ENCODE results near the gene SPATA2.
A peak's percentile ranks its signal among the peaks of the same experiment; 100 is the strongest.
"Not testable (repeated sequence)": the region's sequence is repeated elsewhere in the genome, so short reads cannot be mapped to it uniquely, and the experiment has no call there.

Gene SPATA2, protein sequence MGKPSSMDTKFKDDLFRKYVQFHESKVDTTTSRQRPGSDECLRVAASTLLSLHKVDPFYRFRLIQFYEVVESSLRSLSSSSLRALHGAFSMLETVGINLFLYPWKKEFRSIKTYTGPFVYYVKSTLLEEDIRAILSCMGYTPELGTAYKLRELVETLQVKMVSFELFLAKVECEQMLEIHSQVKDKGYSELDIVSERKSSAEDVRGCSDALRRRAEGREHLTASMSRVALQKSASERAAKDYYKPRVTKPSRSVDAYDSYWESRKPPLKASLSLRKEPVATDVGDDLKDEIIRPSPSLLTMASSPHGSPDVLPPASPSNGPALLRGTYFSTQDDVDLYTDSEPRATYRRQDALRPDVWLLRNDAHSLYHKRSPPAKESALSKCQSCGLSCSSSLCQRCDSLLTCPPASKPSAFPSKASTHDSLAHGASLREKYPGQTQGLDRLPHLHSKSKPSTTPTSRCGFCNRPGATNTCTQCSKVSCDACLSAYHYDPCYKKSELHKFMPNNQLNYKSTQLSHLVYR

DNA sequence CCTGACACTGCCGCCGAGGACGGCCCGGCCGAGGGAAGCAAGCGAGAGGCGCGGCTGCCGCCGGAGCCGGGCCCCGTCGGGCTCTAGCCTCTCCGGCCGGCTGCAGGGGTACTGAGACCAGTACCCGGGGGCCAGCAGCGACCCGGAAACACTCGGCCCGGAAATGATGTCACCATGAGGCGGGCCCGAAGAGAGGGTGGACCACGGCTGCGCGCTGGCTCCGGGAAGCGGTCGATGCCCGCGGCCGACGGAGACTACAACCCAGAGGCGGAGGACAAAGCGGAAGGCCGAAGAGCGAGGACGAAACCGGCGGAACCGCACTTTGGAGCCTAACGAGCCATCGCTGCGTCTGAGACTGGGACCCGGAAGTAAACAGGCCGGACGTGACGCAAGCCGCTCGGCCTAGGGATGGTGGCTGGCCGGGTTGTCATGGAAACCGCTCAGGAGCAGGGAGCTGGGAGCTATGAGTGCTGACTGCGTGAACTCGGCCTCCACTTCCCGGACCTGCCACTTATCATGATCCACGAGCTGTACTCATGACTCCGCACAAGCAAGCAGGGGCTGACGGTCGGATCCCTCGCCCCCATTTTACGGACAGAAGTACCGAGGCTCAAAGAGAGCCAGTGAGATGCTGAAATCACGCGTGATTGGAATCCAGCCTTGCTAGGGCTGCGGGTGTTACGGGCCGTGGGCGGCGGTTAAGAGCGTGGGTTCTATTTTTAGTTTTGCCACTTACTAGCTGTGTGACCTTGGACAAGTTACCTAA lies at the start of gene SPATA2:
TSS of gene SPATA2 (minus strand) at position 150 of the 766 bp plus-strand sequence. CDS start 7,039 bp downstream, outside the sequence.
- peak; percentile 97 for DNase-seq (ENCODE audit: low spot score)

DNA sequence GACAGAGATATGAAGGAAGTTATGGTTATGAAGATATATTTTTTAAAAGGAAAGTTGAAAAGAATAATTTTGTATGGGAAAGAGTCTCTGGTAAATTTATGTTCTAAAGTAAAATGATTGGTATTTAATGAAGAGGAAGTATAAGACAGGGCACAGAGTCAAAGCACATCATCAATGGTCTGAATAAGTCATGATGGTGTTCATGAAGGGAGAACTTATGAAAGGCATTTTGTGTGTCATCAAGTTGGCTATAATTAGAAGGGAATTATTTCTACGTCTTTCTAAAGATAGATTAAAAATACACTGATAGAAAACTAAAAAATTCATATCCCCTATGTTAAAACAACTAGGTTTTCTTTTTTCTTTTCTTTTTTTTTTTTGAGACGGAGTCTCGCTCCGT lies 46.1 kb upstream of the SPATA2 start:
- DNase-seq (ENCODE audit: low spot score) = no peak

DNA sequence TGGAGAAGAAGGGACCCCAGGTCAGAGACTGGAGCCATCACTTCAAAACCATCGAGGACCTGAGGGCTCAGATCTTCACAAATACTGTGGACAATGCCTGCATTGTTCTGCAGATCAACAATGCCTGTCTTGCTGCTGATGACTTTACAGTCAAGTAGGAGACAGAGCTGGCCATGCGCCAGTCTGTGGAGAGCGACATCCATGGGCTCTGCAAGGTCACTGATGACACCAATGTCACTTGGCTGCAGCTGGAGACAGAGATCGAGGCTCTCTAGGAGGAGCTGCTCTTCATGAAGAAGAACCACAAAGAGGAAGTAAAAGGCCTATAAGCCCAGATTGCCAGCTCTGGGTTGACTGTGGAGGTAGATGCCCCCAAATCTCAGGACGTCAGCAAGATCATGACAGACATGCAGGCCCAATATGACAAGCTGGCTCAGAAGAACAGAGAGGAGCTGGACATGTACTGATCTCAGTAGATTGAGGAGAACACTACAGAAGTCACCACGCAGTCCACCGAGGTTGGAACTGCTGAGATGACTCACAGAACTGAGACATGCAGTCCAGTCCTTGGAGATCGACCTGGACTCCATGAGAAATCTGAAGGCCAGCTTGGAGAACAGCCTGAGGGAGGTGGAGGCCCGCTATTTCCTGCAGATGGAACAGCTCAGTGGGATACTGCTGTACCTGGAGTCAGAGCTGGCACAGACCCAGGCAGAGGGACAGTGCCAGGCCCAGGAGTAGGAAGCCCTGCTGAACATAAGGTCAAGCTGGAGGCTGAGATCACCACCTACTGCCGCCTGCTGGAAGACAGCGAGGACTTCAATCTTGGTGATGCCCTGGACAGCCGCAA lies 42.0 kb upstream of the SPATA2 start:
- not testable (repeated sequence) for DNase-seq (ENCODE audit: low spot score)

DNA sequence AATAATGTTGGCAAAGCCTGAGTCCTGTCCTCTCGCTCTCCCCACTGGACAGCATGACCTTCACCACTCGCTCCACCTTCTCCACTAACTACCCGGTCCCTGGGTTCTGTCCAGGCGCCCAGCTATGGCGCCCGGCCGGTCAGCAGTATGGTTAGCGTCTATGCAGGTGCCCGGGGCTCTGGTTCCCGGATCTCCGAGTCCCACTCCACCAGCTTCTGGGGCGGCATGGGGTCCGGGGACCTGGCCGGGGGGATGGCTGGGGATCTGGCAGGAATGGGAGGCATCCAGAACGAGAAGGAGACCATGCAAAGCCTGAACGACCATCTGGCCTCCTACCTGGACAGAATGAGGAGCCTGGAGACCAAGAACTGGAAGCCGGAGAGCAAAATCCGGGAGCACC lies 41.4 kb upstream of the SPATA2 start:
- DNase-seq (ENCODE audit: low spot score) = no peak

DNA sequence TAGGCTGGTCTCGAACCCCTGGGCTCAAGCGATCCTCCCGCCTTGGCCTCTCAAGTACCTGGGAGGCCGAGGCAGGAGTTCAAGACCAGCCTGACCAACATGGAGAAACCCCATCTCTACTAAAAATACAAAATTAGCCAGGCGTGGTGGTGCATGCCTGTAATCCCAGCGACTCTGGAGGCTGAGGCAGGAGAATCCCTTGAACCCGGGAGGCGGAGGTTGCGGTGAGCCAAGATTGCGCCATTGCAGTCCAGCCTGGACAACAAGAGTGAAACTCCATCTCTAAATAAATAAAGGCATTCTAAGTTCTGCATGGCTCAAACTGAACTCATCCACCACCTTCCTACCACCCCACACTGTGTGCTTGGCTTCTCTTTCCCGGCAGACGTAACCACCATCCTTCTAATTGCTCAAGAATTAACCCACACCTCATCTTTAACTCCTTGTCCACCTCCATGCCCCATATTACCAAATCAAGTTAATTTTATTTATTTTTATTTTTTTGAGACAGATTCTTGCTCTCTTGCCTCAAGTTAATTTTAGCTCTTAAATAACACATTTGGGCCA lies 40.6 kb upstream of the SPATA2 start:
- DNase-seq (ENCODE audit: low spot score) = not testable (repeated sequence)

DNA sequence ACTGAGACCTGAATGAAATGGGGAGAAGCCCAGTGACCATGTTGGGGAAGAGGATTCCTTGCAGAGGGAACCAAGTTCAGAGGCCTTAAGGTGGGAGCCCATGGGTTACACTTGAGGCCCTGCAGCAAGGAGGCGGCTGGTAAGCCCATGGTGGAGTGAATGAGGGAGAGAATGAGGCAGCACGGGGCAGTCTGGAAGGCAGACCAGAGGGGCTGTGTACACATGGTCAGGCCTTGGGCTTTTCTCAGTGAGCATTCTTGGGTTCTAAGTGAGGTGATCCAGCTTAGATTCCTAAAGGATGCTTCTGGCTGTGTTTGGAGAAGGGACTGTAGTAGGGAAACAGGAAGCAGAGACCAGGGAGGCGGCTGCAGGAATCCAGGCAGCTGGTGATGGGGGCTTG lies 39.8 kb upstream of the SPATA2 start:
- DNase-seq (ENCODE audit: low spot score) = no peak

DNA sequence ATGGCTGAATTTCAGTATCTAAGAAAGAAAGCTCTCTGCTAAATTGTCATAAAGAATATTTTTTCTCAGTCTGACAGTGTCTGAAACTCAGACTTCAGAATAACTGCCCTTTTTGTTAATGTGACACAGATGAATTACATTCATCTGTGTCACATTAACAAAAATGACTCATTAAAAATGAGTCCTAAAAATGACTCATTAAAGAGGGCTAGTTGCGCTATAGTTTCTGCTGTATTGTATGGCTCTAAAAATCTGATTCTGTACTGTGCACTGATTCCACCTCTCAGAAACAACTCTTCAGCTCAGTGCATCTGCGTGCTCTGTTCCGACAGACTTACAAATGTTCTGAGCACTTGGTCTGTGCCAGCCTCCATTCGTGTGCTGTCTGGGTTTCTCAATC lies 35.8 kb upstream of the SPATA2 start:
- peak; percentile 56 for DNase-seq (ENCODE audit: low spot score)

DNA sequence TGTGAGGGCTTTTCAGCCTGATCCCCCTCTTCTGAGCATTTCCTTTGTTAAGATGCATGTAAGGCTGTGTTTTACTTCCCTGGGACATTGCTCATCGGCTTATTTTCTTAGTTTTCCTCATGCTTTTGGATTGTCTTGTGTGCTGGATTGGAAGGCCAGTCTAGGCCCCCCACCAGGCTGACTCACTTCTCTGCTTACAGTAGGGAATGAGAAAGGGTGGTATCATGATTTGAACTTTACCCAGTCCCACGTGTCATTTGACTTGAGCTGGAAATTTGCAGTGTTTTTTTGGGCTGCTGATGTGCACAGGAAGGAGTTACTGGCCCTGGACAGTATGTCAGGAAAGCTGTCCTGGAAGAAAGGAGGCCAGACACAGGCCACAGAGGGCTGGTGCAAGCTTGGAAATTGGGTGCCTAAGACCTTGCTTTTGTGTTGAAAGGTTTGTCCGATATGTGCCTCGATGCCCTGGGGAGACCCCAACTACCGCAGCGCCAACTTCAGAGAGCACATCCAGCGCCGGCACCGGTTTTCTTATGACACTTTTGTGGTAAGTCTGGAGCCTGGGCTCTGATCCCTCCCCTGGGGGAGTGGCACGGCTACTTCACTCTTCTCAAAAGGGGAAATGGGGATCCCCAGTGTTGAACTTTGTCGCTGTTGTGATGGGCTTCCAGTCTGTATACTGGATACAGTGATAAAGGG lies 33.6 kb upstream of the SPATA2 start:
- peak; percentile 93 for DNase-seq (ENCODE audit: low spot score)

DNA sequence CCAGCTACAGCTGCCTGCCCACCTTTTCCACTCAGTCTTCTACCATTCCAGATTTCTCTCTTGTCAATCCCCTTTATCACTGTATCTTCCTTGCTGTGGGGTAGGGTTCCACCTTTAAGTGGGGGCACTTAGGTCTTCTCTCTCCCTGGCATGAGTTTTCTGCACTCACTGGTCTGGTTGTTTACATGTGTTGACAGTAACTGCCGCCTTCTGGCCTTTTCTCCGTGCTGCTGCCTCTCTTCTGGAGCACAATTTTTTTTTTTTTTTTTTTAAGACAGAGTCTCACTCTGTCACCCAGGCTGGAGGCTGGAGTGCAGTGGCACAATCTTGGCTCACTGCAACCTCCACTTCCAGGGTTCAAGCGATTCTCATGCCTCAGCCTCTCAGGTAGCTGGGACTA lies 32.8 kb upstream of the SPATA2 start:
- no peak for DNase-seq (ENCODE audit: low spot score)

DNA sequence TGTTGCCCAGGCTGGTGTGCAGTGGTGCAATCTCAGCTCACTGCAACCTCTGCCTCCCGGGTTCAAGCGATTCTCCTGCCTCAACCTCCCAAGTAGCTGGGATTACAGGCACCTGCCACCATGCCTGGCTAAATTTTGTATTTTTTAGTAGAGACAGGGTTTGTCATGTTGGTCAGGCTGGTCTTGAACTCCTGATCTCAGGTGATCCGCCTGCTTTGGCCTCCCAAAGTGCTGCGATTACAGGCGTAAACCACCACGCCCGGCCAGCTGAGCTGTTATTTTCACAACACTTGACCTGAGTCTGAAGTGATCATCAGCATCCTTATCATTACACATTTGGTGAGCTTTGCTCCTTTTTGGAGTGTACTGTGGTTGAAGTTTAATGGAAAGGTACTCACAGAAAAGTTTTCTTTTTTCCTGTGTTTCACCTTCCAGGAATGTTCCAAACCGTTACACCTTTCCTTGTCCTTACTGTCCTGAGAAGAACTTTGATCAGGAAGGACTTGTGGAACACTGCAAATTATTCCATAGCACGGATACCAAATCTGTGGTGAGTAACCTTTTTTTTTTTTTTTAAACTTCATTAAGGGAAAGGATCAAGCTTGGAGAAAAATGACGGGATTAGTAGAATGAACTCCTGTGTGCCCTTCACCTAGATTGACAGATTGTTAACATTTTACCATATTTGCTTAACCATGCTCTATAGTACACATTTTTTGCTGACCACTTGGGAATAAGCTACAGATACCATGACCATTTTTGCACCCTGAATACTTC lies 30.6 kb upstream of the SPATA2 start:
- no peak for DNase-seq (ENCODE audit: low spot score)

DNA sequence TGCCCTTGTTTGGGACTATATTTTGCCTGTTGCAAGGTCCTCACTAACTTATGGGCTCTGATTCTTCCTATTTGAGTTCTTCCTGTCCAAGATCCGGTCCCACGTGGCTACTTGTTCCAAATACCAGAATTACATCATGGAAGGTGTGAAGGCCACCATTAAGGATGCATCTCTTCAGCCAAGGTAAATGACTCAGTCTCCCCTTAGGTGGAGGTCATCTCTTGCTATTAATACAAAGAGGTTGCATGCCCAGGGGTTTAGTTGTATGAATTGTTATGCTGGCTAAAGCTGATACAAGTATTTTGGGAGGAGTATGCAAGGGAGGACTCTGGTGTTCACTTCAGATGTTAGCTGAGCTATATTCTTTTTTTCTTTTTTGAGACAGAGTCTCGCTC lies 30.0 kb upstream of the SPATA2 start:
- no peak for DNase-seq (ENCODE audit: low spot score)

DNA sequence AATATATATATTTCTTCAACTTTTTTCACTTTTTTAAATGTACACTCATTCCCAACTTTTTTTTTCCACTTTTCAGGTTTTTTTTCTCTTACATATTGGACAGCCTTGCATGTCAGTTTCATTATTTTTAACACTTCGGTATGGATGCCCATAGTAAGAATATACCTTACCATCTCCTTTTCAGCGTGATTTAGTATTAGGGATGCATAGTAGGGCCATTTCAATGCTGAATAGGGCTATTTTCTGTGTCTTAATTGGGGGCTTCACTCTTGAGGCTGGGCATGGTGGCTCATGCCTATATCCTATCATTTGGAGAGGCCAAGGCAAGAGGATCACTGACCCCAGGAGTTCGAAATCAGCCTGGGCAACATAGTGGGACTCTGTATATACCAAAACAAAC lies 27.6 kb upstream of the SPATA2 start:
- DNase-seq (ENCODE audit: low spot score) = no peak

DNA sequence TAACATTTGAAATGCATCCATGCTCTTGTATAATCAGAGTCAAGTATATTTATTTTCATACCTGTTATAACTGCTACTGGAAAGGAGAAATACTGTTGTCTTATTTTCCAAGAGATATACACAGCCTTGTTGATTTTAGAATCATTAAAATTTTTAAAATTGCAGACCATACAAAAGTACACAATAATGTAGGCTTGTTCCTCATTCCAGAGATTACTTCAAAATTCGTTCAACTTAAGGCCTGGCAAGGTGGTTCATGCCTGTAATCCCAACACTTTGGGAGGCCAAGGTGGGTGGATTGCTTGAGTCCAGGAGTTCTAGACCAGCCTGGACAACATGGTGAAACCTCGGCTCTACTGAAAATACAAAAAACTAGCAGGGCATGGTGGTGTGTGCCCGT lies 27.0 kb upstream of the SPATA2 start:
- DNase-seq (ENCODE audit: low spot score) = no peak

DNA sequence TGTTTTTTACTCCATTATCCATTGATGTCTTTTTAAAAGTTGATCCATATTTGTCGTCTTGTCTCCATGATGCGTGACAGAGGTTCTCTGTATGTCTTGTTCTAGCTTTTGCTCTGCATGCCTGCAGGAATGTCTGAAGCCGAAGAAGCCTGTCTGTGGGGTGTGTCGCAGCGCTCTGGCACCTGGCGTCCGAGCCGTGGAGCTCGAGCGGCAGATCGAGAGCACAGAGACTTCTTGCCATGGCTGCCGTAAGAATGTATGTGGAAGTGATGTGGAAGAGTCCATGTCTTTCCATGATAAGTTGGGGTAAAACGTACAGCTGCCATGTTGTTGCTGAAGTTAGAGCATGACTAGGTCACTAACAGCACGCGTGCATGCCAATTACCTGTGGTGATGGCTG lies 26.1 kb upstream of the SPATA2 start:
- DNase-seq (ENCODE audit: low spot score) = no peak

DNA sequence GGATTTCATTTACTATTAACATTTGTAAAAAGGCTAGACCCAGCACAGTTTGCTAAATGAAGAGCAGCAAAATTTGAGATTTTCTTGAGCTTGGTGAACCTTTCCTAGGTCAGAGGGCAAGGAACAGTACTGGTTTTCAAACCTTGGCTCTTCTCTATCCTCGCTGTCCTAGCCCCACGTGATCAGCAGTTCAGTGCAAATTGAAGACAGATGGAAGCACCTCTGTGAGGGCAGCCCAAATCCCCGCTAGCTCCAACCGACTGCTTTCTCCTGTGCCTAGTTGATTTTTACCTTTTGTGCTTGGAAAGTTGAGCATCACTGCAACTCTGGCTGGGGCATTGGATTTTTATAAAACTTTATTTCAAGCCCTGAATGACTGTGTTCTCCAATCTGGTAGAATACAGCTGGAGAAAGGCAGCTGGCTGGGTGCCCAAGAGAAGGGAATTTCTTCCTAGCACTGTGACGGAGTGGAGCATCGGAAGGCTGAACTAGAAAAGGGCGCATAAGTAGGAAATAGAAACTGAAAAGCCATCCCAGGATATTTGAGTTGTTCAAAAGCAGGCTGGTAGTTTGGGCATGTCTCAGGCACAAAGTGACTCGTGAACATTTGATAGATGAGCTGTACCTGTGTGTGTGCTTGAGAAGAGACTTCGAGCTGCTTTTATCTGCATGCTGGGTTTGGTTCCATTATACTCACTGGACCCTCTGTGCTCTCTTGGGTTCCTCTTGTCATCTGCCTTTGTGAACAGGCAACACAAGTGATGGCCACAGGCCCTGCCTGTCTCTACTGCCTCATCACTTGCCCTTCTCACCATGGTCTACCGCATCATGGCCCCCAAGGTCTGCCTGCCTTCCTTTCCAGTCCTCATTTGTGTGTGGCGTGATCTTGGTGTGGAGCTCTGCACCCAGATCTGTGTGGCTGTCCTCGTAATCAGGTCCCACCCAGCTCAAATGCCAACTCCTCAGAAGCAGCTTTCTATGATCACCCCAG lies 23.1 kb upstream of the SPATA2 start:
- peak; percentile 33 for DNase-seq (ENCODE audit: low spot score)

DNA sequence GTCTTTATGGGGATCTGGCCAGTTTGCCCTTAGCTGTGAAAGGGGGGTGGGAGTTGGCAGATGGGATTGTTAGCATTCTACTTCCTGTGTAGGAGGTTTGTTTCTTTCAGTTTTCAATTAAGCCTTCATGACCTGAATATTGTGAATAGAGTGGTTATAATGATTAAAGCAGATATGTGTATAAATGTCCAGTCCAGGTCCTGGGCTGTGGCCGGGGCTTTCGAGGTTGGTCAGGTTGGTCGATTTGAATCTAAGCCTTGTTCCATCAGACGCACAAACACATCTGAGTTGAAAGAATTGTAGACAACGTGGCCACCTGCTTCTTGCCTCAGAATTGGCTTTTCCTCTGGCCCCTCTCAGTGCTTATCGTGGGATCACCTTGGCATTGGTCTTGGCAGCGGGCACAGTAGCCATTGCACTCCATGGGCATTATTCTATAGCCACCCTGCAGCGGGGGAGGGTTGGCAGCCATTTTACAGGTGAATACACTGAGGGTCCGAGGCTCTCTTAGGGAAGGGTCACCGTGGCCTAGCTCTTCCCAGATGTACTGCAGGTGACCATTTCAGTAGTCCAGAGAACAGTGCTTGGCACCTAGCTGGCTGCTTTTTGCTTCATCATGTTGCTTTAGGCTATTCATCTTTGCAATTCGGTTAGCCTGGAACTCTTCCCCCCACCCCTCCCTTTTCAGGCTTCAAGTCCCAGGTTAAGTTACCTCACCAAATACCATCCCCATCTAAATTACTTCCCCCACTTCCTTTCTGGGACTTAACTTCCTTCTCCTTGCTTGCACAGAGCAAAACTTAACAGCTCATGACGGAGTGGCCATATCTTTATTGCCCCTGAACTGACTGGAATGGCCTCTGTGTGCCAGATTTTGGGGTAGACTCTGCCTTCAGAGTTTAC lies 21.9 kb upstream of the SPATA2 start:
- no peak for DNase-seq (ENCODE audit: low spot score)

DNA sequence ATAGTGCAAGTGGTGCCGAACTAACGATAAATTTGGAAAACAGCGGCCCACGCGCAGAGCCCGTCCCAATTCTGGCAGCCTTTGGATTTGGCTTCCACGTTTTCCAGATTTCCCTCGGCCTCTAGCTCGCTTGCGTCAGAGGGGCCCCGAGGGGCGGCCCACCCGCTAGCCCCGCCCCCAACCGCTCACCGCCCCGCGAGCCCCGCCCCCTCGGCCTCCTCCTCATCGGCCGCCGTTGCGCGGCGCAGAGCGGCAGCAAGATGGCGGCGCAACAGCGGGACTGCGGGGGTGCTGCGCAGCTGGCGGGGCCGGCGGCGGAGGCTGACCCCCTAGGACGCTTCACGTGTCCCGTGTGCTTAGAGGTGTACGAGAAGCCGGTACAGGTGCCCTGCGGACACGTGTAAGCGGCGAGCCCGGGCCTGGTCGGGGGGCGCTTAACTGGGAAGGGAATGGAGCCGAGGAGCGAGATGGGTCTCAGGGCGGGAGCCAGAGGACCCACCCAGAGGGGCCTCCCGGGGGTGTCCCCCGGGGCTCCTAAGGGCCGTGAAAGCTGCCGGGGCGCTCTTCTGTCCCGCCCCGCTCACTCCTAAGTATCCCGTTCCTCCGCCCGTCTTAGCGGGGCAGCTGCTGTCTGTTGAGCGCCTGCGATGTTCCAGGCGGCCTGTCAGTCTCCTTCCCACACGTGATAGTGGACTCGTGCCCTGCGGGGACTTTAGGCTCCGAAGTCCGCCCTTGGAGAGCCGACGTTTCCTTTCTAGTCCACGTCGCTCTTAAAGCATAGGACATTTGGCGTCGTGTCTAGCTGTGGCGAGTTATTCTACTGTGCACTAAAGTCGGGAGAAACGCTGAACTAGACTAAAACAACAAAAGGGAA lies 21.1 kb upstream of the SPATA2 start, which contains the start of gene RNF114:
TSS of gene RNF114 (plus strand) at position 245 of the 874 bp plus-strand sequence. CDS start at position 261, 16 bp downstream.
- peak; percentile 97 for DNase-seq (ENCODE audit: low spot score)

All from hepatic stellate cell (primary cell).